CD1c-positive myeloid dendritic cell (primary cell): ENCODE data around the gene RHOT2.

Experiments
- DNase-seq: peaks from one replicate; pipeline ENCODE4 v3.0.0-alpha.2; 2016; ENCODE audit errors: extremely low spot score

The RHOT2 gene

DNA sequence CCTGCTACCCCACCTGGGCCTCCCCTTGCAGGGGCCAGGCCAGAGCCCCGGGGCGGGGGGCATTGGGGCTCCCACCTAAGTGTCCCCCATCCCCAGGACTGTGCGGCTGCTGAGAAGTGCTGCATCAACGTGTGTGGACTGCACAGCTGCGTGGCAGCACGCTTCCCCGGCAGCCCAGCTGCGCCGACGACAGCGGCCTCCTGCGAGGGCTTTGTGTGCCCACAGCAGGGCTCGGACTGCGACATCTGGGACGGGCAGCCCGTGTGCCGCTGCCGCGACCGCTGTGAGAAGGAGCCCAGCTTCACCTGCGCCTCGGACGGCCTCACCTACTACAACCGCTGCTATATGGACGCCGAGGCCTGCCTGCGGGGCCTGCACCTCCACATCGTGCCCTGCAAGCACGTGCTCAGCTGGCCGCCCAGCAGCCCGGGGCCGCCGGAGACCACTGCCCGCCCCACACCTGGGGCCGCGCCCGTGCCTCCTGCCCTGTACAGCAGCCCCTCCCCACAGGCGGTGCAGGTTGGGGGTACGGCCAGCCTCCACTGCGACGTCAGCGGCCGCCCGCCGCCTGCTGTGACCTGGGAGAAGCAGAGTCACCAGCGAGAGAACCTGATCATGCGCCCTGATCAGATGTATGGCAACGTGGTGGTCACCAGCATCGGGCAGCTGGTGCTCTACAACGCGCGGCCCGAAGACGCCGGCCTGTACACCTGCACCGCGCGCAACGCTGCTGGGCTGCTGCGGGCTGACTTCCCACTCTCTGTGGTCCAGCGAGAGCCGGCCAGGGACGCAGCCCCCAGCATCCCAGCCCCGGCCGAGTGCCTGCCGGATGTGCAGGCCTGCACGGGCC lies 35.2 kb upstream of the RHOT2 start:
- no peak for DNase-seq

DNA sequence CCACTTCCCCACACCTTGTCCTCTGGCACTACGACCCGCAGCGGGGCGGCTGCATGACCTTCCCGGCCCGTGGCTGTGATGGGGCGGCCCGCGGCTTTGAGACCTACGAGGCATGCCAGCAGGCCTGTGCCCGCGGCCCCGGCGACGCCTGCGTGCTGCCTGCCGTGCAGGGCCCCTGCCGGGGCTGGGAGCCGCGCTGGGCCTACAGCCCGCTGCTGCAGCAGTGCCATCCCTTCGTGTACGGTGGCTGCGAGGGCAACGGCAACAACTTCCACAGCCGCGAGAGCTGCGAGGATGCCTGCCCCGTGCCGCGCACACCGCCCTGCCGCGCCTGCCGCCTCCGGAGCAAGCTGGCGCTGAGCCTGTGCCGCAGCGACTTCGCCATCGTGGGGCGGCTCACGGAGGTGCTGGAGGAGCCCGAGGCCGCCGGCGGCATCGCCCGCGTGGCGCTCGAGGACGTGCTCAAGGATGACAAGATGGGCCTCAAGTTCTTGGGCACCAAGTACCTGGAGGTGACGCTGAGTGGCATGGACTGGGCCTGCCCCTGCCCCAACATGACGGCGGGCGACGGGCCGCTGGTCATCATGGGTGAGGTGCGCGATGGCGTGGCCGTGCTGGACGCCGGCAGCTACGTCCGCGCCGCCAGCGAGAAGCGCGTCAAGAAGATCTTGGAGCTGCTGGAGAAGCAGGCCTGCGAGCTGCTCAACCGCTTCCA lies 34.4 kb upstream of the RHOT2 start:
- DNase-seq: no peak

DNA sequence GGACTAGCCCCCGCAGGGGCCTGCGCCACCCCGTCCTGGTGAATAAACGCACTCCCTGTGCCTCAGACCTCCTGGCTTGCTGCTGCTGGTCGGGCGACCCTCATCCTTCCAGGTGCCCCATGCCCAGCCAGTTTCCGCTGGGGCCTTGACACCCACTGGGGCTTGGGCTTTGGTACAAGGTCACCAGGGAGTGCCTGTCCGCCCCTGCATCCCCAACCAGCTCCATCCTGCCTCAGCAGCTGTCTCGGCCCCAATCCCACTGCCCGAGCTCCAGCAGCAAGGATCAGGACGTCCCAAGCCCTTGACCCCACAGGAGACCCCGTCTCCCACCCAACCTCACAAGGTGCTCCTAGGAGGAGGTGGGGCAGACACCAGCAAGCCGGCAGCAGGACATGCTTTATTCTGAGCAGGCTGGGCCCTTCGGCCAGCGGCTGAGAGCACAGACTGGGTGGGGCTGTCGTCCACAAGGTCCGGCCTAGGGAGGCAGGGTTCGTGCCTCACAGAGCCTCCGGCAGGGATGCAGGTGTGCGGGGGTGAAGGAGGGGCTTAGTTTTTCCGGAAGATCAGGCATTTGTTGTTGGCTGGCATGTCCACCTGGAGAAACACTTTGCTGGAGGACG lies 33.8 kb upstream of the RHOT2 start:
- DNase-seq: no peak

DNA sequence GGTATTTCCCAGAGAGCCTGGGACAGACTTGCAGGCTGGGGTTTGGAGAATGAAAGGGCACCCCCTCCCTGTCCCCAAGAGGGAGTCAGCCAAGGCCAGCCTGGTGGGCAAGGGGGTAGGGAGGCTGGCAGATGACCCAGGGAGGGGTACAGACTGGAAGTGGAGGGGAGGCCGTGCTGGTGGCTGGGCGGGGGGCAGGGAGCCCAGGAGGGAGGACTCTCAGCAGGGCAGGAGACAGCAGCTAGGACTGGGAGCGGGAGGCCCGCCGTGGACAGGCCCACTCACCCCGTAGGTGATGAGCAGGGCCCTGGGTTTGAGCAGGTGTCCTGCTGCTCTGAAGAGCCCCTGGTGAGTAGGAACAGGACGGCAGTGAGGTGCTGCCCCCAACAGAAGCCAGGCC lies 32.9 kb upstream of the RHOT2 start:
- DNase-seq: no peak

DNA sequence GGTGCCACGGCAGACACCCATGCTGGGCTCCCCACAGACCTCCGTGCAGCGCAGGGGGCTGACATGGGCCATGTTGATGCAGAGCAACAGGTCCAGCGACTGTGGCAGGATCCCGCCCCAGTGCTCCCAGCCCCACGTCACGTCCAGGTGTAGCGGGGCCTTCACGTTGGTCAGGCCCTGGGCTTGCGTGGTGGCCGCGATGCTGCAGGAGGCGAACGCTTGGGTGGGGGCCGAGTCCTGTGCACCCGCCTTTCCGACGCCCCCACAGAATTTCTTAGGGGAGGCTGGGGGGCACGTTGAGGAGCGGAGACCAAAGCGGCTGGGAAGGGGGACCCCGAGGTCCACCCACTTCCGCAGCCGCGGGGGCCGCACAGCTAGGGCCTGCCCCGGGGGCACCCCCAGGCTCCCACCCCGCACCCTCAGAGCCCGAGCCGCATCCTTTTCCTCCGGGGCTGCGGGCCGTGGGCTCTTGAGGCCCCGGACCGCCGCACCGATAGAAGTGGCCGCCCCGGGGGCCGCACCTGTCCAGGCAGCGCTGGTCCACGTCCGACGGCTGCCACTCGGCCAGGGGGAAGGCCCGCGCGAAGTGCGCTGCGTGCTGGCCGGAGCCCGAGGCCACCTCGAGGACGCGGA lies 32.2 kb upstream of the RHOT2 start:
- DNase-seq: no peak

DNA sequence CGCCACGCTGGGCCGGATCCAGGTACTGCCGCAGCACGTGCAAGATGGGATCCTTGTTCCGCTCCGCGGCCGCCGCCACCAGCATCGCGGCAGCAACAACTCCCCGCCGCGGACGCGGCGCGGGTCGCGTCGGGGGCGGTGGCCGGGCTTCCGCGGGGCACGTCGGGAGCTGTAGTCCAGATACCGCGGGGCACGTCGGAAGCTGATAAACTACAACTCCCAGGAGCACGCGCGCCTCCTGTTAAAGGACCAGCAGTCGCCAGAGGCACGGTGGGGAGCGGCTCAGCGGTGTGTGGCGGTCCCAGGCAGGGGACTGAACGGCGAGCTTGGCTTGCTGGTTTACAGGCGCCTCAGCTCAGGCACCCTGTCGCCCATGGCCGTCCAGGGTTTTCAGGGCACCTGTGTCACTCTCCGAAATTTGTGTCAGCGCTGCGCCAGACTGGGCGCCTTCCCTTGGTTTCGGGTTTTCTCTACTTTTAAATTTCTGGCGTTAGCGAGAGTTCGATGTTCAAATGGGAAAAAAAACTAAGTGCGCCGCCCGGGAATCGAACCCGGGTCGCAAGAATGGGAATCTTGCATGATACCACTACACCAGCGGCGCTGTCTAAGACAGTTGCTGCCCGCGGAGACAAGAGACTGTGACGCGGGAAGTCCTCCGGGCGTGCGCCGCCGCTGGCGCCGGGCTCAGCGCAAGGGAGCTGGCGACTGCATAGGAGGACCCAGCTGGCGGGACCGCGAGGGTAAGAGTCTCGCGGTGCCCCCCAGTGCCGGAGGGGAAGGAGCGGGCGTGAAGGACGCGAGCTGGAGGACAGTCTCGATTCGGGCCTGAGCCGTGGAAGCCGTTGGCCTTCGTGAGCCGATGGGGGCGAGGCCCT lies 31.5 kb upstream of the RHOT2 start, which contains the start of gene METTL26:
Gene METTL26 (minus strand): TSS at position 100 of the 875 bp plus-strand sequence. CDS start 15 bp downstream, at position 85.
- peak; percentile 97 for DNase-seq

DNA sequence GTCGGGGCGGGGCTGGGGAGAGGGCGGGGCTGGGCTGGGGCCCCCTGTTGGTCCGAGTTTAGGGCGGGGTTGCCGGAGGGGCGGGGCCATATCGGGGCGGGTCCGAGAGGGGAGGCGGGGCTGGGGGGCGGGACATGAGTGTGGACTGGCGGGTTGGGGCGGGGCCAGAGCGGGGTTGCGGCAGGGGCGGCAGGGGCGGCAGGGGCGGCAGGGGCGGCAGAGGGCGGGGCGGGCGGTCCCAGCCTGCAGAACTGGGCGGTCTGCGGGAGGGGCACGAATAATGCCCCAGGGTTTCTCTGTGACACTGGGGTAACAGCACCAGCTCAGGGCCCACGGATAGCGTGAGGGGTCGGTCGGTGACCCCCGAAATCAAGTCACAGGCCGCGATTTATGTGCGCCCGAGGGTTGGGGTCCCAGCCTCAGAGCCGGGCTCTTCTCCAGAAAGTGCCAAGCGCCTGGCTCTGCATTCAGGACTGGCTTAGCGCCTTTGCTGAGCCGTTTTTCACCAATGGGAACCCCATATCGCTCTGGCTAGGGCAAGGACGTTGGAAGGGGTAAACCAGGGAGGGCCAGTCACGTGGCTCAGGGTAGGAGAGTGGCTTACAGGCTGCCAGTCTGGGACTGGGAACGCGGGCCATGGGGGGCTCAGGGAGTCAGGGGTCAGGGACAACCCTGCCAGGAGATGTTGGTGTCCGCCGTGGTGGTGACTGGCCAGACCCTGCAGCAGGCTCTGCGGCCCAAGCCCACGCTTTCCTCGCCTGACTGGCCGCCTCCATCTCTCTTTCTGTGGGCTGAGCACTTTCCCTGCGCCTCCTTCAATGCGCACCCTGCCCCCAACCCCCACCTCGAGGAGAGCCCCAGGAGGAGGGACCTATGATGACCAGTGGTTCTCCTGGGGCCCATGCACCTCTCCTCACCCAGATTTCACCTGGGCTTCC lies 30.6 kb upstream of the RHOT2 start:
- DNase-seq: peak; percentile 92

DNA sequence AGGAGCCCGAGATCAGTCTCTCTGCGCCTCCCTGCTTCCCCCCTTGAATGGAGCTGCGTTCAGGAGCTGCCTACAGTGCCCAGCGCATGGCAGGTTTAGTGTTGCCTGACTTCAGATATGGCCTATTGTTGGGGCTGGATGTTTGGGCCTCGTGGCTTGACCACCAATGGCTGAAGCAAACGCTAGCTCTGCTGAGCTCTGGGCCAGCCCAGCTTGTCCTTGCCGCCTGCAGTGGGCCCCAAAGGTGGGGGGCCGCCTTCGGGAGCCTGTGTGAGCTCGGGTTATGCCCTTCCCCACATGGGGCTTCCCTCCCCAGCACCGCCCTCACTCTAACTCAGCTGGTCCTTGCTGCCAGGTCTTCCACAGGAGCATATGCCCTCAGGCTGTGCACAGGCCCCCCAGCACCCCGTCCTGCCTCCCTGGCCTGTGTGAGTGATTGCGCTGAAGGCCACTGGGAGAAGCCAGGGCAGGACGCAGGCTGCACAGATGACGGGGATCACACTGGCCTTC lies 29.8 kb upstream of the RHOT2 start:
- no peak for DNase-seq

DNA sequence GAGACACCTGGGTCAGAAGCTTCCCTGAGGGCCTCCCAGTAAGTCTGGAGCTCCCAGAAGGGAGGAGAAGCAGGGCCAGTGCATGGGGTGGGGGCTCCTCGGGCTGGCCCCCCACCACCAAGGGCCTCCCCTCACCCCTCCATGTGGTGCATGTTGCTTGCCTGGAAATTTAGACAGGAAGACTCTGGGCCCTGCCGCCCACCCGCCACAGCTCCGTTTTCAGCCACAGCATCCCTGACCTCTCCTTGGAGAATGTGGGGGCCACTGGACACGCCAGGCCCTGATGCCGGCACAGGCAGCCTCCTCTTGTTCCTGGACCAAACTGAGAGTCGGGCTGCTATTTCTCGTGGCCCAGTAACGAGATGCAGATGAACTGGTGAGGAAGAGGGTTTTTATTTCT lies 29.1 kb upstream of the RHOT2 start:
- DNase-seq: no peak

DNA sequence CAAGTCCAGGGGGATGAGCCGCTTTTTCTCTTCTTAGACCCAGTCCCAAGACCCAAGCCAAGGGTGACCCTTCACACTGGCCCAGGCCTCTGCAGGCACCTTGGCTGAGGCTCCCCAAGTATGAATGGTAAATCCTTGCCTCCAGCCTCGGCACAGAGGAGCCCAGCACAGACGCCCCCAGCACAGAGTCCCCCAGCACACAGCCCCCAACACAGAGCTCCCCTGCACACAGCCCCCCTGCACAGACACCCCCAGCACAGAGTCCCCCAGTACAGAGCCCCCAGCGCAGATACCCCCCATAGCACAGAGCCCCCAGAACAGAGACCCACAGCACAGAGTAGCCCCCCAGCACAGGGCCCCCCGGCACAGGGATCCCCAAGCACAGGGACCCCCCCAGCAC lies 27.3 kb upstream of the RHOT2 start:
- DNase-seq: no peak

DNA sequence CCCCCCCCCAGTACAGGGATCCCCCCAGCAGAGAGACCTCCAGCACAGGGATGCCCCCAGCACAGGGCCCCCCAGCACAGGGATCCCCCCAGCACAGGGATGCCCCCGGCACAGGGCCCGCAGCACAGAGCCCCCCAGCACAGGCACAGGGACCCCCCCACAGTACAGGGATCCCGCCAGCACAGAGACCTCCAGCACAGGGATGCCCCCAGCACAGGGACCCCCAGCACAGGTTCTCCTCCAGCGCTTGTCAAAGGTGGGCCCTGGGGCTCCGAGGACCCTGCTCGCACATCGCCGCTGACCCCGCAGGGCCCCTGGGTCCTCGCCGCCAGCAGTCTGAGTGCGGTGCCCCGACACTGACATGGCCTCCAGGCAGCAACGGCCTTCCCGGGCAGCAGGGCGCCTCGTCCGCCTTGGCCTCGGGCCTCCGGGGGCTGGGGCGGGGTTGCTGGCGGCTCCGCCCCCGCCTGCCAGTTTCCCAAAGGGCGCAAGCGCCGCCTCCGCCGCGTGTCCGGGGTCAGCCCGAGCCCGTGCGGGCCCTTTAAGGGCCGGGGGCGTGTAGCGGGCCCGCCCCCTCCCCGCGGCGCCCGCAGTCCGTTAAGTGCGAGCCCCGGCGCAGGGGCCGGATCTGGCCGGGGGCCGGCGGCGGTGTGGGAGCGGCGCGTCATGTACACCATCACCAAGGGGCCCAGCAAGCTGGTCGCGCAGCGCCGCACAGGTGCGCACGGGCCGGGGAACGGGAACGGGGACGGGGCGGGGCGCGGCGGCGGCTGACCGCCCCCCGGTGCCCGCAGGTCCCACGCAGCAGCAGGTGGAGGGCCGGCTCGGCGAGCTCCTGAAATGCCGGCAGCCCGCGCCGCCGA lies 26.4 kb upstream of the RHOT2 start, which contains the start of gene MCRIP2:
Gene MCRIP2 (plus strand): TSS at position 503 of the 863 bp plus-strand sequence. CDS start 164 bp downstream, at position 667.
- peak; percentile 90 for DNase-seq

DNA sequence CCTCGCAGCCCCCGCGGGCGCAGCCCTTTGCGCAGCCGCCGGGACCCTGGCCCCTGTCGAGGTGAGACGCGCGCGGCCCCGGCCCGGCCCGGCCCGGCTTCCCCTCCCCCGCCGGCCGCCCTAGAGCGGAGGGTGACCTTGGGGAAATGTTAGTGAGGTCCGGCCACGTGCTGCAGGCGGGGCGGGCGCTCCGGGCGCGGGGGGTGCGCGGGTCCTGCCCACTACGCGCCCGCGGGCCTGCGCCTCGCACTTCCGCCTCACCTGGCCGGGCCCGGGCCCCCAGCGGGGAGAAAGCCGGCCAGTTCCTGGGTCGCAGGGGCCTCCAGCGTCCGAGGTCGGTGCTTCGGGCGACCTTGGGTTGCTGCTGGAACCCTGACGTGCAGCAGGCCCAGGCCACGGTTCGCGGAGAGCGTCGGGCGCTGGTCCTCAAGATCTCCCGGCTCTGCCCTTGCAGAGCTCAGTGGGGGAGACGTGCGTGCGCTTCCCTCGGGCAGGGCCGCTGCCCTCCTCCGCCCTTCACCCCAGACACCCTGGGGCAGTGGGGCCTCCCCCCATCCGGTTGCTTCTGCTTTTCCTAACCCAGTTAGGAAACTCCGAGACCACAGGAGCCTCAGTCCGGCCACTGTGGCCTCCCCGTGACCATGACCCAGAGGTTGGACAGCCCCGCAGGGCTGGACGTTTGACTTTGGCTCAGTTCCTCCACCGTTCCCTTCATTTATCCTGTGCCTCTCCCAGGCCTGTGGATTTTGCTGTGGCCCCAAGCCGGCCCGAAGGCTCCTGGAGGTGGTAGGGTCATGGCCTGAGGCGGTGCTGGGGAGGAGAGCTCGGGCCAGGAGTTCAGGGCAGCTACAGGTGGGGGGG lies 25.5 kb upstream of the RHOT2 start:
- peak; percentile 83 for DNase-seq

DNA sequence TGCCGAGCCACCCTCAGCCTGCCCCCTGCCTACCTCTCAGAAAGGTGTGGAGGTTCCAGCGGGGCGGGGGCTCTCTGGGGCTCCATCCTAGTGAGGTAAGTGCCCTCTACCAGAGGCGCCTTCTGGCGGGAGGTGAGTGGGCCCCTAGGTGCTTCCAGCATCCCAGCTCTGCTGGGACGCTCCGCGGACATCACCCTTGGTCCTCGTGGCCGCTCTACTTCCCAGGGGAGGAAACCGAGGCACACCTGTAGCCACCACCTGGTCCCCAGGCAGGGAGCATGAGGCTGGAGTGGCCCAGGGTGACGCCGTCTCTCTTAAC lies 24.9 kb upstream of the RHOT2 start:
- no peak for DNase-seq

DNA sequence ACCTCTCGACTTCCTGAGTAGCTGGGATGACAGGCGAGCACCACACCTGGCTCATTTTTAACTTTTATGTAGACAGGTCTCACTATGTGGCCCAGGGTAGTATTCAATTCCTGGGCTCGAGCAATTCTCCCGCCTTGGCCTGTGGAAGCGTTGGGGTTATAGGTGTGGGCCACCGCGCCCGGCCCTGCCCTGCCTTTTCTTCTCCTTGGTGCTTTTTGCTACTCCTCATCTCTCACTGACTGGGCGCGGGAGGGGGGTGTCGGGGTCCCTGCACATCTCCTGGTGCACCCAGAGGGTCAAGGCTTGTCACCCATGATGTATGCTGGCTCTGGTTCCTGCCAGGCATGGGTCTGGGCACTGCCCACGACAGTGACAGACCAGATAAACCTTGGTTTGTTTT lies 23.4 kb upstream of the RHOT2 start:
- no peak for DNase-seq

DNA sequence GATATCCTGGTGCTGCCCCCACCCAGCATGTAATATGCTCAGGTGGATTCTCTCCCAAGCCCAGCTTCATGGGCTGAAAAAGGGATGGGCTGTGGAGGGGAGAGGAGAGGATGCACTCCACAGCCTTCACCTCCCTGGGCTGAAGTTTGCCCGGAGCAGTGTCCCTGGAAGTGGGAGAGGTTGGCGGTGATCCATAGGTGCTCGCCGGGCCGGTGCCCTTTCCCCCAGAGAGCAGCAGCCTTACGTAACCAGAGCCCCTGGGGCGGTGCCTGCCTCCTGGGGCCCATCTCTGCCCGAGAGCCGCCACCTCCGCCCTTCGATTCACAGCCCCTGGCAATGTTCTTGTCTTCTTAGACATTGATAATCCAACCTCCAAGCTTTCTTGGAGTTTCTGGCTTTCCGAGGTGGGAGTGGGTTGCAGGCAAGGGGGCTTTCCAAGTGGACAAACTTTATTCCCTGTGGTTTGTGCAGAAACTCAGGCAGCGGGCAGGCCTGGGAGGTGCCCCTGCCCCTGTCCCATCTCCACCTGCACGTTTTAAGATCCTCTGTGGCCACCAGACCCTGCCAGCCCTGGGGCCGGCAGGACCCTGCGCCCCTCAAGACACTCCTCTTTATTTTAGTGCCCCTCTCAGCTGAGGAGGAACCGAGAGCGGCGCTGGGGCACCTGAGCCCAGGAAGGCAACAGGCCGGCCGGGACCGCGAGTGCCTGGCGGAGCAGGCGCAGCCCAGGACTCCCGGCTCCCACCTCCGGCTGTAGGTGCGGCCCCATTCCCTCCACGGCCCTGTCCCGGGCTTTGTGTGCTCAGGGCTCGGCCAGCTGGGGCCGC lies 21.9 kb upstream of the RHOT2 start:
- no peak for DNase-seq

DNA sequence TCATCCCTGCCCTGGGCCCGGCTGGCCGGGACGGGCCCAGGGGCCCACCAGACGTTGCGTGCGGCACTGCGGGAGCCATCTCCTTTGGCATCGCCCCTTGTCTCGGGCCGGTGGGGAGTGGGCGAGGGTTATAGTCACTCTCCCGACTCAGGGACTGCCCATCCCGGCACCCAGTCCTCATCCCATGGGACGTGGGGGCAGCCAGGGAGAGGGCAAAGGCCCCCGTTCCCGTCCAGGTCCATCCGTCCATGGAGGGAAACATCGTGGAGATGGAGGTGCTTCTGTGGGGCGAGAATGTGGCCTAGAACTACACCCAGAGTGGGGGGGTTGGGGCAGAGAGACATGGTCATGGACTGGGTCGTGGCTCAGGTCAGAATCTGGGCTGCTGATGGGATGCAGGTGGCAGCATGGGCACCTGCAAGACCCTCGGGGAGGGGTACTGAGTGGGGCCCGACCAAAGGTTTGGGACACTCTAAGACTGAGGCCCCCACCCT lies 21.2 kb upstream of the RHOT2 start:
- no peak for DNase-seq
